Body of pancreas (tissue), 4 donors: ENCODE data around the gene NEK11.

Experiments used
- CTCF ChIP-seq, 7 experiments: fragments of 450-650 bp in 4 of 7; fragments of 200-600 bp in 3 of 7; sonication (generic) in 3 of 7; IDR thresholded peaks; one replicate each; pipeline ENCODE4 v1.5.1; 2016 to 2019; ENCODE audit warnings: antibody characterized with exemption in 7 of 7
- POLR2A ChIP-seq, 3 donors: fragments of 450-650 bp; IDR thresholded peaks; one replicate each; pipeline ENCODE4 v1.6.1; 2016; ENCODE audit warnings: antibody characterized with exemption in 3 of 3, mild to moderate bottlenecking in 2 of 3

- TF ChIP-seq CTCF (IDR thresholded peaks at IDR 0.05), result no peak
- no peak for TF ChIP-seq POLR2A (IDR thresholded peaks at IDR 0.05)
Observed at GRCh38 chr3:131036986-131037385, 10.3 kb downstream of the NEK11 start.
